Omental fat pad (tissue), 4 donors: Measurements from ENCODE around the gene ZNF530. TPM values are rescaled to one million over a fixed set of nuclear protein-coding genes. Genes with fewer than 3 reads are reported as not detected.

Source experiments
- ATAC-seq: fragments of 150-250 bp; one replicate; pipeline ENCODE4 v1.9.1; 2016; ENCODE audit warnings: mild to moderate bottlenecking, moderate library complexity; ENCODE audit not compliant: low FRiP score
- DNase-seq: peaks from one replicate; pipeline ENCODE4 v3.0.0-alpha.2; 2019; ENCODE audit warnings: low spot score
- CTCF ChIP-seq, 3 donors: fragments of 450-650 bp; IDR thresholded peaks; one replicate each; pipeline ENCODE4 v1.5.1; 2016 to 2017; ENCODE audit warnings: antibody characterized with exemption in 3 of 3, mild to moderate bottlenecking in 3 of 3, moderate library complexity in 2 of 3
- total RNA-seq, 4 donors: library from RNA; depleted of rRNA; stranded (reverse); fragments of >200 nt; gene quantifications; one replicate each; pipeline ENCODE4 v1.1.0, GENCODE V29; 2016

Gene ZNF530
- total RNA-seq, 4 donors from 2014 or later: 0.65 to 3.6 (median 3.0) TPM

GRCh38 chr19:57637379-57637778 is 37.7 kb downstream of the ZNF530 start:
- no peak for ATAC-seq
- TF ChIP-seq CTCF (IDR thresholded peaks at IDR 0.05): no peak
- DNase-seq: no peak

GRCh38 chr19:57641715-57642234 is 42.1 kb downstream of the ZNF530 start:
- TF ChIP-seq CTCF (IDR thresholded peaks at IDR 0.05): no peak
- no peak for ATAC-seq
- DNase-seq: no peak

- ATAC-seq (no peak), DNase-seq (no peak)
- TF ChIP-seq CTCF (IDR thresholded peaks at IDR 0.05): no peak
These were observed 42.8 kb downstream of the ZNF530 start for GRCh38 chr19:57642396-57643046.

- ATAC-seq (no peak), DNase-seq (no peak)
- TF ChIP-seq CTCF (IDR thresholded peaks at IDR 0.05): no peak
These were observed 44.0 kb downstream of the ZNF530 start for GRCh38 chr19:57643734-57644133.

- no peak for TF ChIP-seq CTCF (IDR thresholded peaks at IDR 0.05)
- ATAC-seq (no peak), DNase-seq (no peak)
These were observed 48.8 kb downstream of the ZNF530 start for GRCh38 chr19:57648331-57649003.

- no peak for DNase-seq
- ATAC-seq: no peak
These were observed 51.9 kb downstream of the ZNF530 start for GRCh38 chr19:57651654-57651996.

More at GRCh38 chr19:57651654-57651996, 51.9 kb downstream of the ZNF530 start:
- TF ChIP-seq CTCF (IDR thresholded peaks at IDR 0.05): no peak
